GM08714 (cell line): Measurements from ENCODE around the gene LINGO1.

Source experiments
- H3K4me3 ChIP-seq: fragments of 200-500 bp; sonication (Bioruptor generic); 2 replicates; pipeline ENCODE4 v1.5.1; 2014; ENCODE audit warnings: mild to moderate bottlenecking, low read length, inconsistent platforms
- ZNF274 ChIP-seq: IDR thresholded peaks from 2 replicates; pipeline ENCODE4 v1.6.1; 2012; ENCODE audit warnings: mild to moderate bottlenecking, low read depth, low read length

LINGO1 gene

GRCh38 chr15:77574521-77575202, 58.0 kb downstream of the LINGO1 start:
- TF ChIP-seq ZNF274, result no peak
- no peak overlapping the region for H3K4me3 ChIP-seq

GRCh38 chr15:77573802-77574201, 58.9 kb downstream of the LINGO1 start:
- H3K4me3 ChIP-seq, result no peak overlapping the region
- no peak for TF ChIP-seq ZNF274

- no peak for TF ChIP-seq ZNF274
- H3K4me3 ChIP-seq, result no peak overlapping the region
Observed at GRCh38 chr15:77572186-77572585, 60.5 kb downstream of the LINGO1 start.

GRCh38 chr15:77571741-77572140, 61.0 kb downstream of the LINGO1 start:
- no peak overlapping the region for H3K4me3 ChIP-seq
- TF ChIP-seq ZNF274, result no peak

- no peak for TF ChIP-seq ZNF274
- no peak overlapping the region for H3K4me3 ChIP-seq
Observed at GRCh38 chr15:77571181-77571580, 61.5 kb downstream of the LINGO1 start.

DNA sequence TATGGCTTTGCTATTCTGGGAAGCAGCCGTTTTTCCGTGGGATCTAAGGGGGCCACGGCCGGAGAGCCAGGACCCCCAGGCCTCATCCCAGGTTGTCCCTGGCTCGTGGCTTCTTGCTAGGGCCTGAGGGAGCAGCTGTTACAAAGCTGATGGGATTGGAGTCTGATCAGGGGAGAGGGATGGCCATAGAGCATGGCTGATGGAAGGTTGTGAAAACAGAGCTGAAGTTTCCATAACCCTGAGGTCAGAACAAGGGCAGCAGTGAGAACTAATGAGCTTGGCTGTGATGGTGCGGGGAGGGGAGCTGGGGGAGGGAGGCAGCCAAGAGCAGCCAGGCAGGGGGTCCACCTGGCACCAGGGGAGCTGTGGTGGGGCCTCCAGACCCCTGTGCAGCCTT, 63.0 kb downstream of the LINGO1 start:
- TF ChIP-seq ZNF274, result no peak
- no peak overlapping the region for H3K4me3 ChIP-seq

DNA sequence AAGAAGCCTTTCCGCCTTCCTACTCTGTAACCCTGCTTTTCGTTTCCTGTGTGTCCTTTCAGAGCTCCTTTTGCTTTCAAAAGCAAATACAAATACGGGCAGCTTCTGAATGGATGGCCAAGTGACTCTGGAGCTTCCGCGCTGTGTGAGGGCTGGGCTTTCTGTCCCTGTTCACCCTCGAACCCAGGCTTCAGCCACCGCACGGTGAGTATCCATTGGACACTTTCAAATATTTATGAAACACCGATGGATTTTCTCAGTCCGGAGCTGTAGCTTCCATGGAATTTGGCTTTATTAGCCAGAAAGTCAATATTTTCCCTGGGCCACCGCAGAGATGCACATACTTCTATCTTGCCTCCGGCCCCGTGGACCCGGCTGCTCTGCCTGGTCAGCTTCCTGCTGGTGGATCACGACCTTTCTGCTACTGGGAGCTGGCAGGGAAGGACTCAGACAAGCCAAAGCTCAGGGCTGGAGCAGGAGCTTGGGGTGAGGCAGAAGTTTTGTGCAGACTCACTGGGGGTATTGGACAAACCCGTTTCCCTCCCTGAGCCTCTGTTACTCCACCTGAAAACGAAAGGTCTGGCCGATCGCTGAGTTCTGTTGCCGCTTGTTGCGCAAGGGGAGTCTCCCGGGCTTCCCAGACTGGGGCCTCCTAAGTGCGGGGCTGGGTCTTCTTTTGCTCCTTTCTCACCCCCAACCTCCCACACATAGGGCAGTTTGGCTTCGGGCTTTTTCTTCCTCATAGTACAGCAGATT, 63.6 kb downstream of the LINGO1 start:
- TF ChIP-seq ZNF274, result no peak
- no peak overlapping the region for H3K4me3 ChIP-seq

DNA sequence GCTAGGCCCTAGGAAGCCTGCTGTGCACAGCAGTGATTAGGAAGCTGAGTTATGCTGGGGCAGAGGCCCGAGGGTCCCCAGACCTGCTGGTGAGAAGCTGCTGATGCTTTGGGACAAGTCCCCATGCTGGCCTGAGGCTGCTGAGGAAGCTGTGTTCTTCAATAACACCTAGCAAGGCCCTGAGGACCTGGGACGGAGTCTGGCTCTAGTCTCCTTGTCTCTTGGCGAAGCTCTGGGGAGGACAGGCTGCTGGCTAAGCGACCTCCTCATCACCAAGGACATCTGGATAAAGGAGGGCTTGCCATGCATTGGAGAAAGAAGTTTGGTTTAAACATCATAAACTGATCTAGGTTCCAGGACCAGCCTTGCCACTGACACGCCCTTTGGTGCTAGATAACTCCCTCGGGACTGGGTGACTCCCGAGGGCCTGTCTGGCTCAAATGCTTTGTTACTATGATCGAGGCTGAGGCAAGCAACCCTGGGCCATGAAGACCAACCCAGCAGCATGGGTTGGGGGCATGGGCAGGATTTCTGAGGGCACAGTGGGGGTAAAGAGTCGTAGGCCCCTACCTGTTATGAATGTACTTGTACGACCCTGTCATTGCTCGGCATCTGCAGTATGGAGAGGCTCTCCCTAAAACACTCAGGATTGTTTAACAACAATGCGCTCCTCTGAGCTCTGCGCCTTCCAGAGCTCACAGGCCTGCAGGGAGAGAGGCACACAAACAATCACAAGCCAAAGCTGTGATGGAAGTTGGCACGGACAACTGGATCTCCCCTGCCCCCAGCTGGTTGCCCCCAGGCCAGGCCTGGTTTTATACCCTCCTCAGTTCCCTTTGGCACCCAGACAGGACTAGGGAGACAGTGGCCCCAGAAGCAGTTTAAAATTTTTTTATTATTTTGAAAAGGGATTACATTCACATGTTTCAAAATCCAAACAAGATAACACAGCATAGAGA, 64.4 kb downstream of the LINGO1 start:
- H3K4me3 ChIP-seq, result no peak overlapping the region
- no peak for TF ChIP-seq ZNF274

- no peak overlapping the region for H3K4me3 ChIP-seq
- TF ChIP-seq ZNF274, result no peak
Observed at GRCh38 chr15:77567202-77567601, 65.5 kb downstream of the LINGO1 start.

- no peak for TF ChIP-seq ZNF274
Observed at GRCh38 chr15:77566092-77566491, 66.6 kb downstream of the LINGO1 start.

GRCh38 chr15:77565378-77565915, 67.3 kb downstream of the LINGO1 start:
- no peak overlapping the region for H3K4me3 ChIP-seq
- no peak for TF ChIP-seq ZNF274

More at GRCh38 chr15:77566092-77566491, 66.6 kb downstream of the LINGO1 start:
- H3K4me3 ChIP-seq, result no peak overlapping the region

DNA sequence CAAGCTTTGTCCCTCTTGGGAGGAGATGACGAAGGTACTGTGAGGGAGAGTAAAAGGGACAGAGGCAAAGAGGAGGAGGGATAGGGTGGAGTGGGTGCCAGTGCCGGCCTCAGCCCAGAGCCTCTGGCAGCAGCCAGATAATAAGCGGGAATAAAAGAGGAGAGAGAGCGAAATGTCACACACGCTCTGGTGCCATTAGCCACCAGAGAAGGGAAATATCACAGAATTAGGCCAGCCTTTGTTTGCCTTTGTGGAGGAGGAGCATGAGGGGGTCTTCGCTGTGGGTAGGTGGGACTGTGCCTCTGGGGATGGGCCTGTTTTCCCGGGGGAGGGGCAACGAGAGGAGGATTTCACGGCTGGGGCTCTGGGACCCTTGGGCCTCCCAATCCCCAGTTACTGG, 67.8 kb downstream of the LINGO1 start:
- H3K4me3 ChIP-seq, result no peak overlapping the region
- no peak for TF ChIP-seq ZNF274

- H3K4me3 ChIP-seq, result no peak overlapping the region
- no peak for TF ChIP-seq ZNF274
Observed at GRCh38 chr15:77564341-77564740, 68.4 kb downstream of the LINGO1 start.

- H3K4me3 ChIP-seq, result no peak overlapping the region
- TF ChIP-seq ZNF274, result no peak
Observed at GRCh38 chr15:77563623-77564156, 69.0 kb downstream of the LINGO1 start.
